ENCODE results near the gene SEMA6A.
"Not testable (repeated sequence)": the region's sequence is repeated elsewhere in the genome, so short reads cannot be mapped to it uniquely, and the experiment has no call there.

The SEMA6A gene

DNA sequence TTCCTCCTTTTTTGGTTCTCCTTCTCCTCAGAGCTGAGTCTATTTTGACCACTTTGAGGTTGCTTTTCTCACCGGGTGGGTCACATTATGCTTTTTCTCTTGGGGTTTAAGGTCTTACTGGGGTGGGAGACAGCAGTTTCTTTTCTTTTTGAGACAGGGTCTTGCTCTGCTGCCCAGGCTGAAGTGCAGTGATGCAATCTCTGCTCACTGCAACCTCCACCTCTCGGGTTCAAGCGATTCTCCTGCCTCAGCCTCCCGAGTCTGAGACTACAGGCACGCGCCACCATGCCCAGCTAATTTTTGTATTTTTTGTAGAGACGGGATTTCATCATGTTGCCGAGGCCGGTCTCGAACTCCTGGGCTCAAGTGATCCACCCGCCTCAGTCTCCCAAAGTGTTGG lies 51.4 kb downstream of the SEMA6A start:
- not testable (repeated sequence) for DNase-seq (ENCODE audit: low read depth in 2 of 2)

DNA sequence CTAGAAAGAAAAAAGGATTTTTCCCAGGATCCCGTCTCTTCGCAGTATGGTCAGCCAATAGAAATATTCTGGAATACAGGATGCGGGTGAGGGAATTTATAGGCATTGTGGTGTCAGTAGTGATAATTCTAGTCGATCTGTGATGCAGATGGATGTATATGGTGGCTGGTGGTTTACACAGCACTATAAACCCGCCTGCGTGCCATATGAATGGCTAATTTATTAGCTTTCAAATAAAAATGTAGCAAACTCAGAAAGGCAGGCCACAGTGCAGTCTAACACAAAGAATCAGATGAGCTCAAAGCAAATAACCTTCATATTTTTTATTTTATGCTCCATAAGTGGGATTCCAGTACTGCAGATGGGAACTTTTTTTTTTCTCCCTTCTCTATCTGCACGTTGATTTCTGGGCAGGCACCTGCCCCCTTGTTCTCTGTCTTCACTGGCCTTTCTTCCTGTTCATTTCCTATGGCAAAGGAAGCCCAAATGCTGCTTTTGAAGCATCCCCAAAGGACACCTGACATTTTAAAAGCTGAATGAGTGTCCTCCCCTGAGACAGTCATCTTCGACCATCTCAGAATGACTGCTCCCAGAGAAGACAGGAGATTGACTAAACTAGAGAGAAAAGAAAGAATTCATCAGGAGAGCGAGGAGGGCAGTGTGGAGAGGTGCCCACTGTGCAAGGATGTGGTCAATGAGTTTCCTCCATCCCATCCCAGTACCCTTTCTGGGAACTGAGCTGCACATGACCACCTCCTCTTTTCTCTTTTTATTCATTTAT lies 52.1 kb downstream of the SEMA6A start:
- no peak for DNase-seq (ENCODE audit: low read depth in 2 of 2)

DNA sequence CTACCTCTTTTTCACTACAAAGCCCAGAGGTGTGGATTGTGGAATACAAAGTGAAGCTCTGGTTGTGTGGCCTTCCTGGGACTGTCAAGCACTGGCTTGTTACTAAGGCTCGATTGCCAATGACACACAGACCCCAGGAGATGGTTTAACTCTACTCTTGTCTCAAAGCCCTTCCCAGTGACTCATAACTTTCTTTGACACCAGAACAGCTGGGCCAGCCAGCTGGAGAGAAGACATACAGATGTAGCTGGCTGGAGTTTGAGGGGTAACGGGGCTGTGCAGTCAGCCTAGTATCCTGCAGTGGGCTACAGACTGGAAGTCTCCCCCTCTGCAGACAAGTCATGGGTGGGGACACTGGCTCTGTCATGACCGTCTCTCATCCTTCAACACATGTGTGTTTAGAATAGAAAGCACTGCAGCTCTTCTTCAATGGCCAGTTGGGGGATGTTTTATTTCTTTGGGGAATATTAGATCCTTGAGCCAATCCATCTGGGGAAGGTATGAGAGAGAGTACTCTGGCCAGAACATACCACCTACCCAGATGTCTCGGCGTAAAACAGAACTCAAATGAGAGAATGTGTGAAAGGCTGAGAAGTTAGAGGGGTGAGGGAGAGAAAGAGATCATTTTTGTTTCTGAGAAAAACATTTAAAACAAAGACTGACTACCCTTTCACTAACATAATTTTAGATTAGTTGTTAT lies 53.3 kb downstream of the SEMA6A start:
- DNase-seq (ENCODE audit: low read depth in 2 of 2), result no peak

DNA sequence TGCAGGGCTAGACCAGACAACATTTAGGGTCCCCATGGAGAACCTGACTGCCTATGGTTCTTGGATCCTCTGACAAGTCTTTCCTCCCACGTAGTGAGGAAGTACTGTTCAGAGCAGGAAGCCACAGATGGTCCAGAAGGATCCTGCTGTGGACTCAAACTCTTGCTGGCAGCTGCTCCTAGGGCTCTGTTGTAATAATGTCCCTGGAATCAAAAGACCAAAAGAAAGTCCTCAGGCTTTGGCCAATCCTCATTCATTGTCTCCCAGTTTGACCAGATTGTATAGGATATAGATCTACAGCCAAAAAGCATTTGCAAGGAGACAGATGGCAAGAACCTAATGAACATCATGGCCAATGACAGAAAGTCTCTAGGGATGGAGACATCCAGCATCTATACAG lies 53.9 kb downstream of the SEMA6A start:
- no peak for DNase-seq (ENCODE audit: low read depth in 2 of 2)

DNA sequence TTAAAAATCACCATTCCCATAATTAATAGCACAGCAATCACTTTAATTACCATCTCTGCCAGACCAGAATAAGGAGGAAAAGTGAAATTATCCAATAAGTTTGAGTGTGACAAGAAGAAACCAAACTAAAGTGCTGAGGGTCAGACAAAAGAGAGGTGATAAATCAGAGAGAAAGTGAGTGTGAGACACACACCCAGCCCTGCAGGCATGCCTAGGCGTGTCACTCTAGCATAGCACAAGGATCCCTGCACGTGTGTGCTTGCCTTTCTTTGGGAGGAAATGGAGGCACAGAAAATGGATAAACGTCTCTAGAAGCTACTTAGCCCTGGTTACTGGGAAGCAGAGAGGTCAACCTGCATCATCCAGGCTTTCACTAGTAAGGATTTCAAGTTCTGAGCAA lies 56.2 kb downstream of the SEMA6A start:
- DNase-seq (ENCODE audit: low read depth in 2 of 2), result no peak

DNA sequence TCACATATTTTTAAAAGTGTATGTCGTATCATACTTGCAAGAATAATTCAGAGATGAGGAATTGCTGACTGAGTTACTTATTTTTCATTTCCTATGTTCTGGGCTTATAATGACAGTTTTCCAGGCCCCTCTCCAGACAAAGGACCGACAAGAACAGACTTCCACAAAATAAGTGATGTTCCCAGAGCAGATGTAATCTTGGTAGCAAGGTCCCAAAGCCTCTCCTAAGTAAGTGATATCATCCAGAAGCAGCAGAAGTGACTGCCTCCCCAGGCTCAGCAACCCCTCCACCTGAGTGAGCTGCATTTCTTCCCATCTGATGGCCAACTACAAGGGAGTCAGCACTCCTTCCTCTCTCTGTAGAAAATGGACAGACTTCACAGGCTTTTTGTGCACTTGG lies 57.1 kb downstream of the SEMA6A start:
- DNase-seq (ENCODE audit: low read depth in 2 of 2), result no peak

DNA sequence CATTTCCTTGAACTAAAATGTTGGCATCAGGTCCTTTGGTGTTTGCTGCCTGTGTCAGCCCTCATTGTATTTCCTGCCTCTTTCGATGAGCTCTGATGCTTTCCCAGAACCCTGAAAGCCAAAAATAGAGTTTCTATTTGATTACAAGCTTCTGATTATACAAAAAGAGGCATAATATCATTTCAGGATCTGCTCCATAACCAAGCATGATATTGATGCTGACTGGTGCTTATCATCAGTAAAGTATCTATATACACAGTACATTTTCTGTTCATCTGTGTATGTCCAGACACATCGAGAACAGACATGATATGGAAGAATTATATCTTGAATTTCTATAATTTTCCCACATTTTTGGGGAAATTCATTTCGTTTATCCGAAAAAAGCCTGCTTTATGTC lies 58.6 kb downstream of the SEMA6A start:
- no peak for DNase-seq (ENCODE audit: low read depth in 2 of 2)

DNA sequence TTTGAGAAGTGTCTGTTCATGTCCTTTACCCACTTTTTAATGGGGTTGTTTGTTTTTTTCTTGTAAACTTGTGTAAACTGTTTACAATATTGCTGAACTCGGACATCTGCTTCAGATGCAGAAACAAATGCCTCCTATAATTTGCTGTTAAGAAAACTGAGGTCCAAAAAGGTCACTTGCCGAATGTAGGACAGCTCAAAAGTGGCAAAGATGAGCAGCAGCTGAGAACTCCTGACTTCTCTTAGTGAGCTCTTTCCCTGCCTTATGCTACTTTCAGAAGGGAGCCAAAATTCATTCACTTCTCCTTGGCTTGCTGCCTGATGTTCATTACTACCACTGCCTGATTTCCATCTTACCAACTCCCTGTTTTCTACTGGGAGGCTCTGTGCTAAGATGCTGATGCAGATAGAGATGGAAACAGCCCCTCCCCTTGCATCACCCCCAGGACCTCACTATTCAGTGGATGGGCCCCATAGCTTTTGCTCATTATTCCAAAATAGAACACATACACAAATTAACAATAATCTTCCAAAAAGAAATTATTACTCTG lies 60.1 kb downstream of the SEMA6A start:
- DNase-seq (ENCODE audit: low read depth in 2 of 2), result no peak

DNA sequence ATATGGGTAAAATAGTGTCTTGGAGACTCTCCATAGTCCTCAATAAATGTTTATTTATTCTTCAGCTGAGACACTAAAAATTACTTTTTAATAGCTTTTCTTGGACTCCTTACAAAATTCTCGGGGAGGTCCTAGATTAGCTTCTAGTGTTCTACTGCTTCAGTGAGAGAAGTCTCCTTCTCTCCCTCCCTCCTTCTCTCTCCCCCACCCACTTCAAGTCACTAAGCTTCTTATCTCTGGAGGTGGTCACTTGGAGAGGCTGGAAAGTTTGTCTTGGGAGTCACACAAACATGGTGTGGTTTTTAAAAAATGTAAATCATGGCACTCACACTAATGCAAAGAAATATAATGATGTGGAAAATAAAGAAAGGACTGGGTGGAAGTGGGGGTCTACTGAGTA lies 64.1 kb downstream of the SEMA6A start:
- no peak for DNase-seq (ENCODE audit: low read depth in 2 of 2)

DNA sequence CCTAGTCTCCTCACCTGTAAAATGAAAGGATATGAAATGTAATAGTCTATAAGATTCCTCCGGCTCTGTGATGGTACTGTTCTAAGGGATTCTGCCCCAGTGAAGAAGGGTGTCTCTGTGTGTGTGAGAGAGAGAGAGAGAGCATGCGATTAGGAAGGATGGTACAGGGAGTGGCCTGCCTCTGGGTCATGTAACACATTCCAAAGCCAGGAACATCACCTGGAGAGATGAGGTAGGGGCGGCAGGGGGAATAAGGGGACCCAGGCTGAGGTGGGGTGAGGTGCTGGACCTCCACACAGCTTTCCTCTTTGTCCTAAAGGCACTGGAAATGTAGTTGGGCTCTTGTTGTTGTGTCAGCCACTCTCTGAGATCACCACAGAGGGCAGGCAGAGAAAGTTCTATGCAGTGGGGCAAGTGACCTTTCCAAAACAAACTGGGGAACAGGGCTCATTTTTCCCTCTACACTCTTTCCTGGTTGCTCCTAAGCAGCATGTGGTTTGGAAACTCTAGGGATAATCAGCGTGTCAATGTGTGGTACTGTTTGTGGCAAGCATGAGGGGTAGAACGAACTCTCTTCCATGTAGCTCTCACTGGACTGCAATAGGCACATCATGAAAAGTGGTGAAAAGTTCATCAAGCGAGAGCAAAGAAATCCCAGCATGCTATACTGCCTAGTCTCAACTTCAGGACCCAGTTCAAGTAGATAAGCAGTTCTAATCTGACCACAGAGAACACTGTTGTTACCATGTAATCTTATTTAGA lies 65.0 kb downstream of the SEMA6A start:
- DNase-seq (ENCODE audit: low read depth in 2 of 2), result no peak

DNA sequence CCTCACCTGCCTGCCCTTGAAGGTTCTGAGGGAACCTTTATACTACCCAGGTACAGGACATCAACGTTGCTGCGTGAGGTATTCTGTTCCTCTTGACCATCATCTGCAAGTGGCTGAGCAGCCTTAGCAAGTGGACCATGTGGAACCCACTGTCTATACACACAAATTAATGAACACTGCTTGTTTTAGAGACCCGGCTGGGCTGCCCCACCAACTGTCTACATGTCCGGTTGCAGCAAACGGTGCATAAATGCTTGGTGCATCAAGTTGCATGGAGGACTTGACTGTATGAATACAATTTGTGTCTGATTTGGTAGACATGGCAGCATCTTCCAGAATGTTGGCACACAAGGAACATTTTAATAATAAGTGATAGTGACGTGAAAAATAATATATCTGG lies 65.8 kb downstream of the SEMA6A start:
- no peak for DNase-seq (ENCODE audit: low read depth in 2 of 2)

DNA sequence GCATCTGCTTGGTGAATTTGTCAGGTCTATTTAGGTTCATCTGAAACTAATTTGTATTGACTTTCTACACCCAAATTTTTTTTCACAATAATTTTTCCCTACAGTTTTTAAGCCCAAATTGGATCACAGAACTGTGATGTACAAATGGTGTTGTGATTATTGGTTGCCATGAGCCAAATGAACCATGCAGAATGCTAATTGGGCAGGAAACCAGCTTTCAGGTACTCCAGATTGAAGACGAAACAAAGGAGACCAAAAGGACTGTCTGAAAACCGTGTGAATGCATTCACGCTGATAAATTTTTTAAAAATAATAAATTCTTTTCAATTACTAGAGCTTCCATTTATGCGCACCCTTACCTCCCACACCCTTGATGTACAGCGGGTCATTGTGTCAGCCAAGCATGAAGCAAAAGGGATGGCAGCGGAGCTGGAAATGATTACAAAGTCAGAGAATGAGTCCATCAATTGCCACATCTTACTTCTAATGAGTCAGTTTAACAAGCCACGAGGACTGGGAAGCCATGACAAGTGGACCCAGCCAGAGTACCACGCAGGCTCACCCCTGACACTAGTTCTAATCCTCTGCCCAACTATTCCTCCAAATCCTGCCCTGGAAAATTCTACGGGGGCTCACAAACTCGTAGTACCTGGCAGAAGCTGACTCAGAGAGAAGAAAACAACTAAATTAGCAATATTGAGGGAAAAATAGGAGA lies 66.5 kb downstream of the SEMA6A start:
- no peak for DNase-seq (ENCODE audit: low read depth in 2 of 2)

DNA sequence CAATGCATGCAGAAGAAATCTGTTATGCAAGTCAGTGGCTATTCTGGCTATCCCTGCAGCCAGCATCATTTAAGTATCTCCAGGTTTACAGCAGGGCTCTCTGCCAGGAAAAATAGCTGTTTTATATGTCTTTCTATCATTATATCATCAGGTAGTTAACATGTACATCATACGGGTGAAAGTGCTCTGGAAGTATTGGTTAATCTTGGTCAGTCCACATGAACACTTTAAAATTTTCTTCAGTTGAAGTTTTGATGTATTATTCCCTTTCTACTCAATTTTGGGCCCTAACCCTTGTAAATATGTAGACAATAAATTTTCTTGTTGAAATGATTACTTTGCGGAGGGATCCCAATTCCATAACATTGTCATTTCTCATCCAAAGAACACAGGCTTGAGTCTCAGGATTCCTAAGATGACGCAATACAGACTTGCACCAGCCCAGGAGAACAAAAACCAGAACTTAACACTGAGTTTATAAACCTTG lies 67.5 kb downstream of the SEMA6A start:
- DNase-seq (ENCODE audit: low read depth in 2 of 2), result peak; percentile 89 to 95

DNA sequence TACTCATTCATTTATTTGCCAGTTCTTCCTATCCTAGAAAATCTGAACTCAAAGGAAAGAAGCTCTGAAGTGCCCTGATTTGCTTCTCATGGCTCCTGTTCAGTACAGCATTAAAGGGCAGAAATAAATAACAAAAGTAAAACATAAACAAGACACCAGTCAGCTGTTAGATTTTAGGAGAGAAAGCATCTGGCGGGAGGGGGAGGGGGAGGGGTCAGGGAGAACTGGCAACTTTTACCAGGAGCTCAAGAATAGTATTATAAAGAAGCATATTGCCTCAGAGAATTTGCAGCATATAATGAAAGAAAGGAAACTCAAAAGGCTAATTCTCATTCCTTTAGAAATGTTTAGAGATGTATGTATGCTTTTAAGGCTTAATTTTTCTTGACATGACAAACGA lies 68.1 kb downstream of the SEMA6A start:
- no peak for DNase-seq (ENCODE audit: low read depth in 2 of 2)

DNA sequence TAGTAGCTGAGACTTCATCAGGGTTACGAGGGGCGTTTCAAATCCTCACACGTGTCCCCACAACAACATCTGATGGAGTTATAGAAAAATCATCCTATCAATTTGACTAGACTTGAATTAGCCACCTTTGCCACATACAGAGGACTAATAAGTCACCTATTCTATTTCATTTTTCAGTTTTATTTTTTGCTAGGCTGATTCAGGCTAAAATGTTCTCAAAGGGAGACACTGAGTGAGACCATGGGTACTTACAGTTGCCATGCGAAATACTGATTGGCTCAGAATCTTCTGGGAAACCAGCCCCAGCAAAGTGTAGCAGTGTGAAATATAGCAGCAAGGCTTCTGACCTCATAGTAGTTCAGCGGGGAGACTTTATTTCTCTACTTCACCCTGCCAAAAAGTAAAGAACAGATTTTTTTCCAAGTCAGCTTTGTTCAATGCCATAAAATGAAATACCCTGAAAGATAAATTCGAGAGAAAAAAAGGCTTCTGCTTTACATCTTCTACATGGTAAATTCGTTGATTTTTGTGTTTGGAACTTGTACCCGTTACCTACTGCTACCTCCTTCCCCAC lies 69.9 kb downstream of the SEMA6A start:
- no peak for DNase-seq (ENCODE audit: low read depth in 2 of 2)

DNA sequence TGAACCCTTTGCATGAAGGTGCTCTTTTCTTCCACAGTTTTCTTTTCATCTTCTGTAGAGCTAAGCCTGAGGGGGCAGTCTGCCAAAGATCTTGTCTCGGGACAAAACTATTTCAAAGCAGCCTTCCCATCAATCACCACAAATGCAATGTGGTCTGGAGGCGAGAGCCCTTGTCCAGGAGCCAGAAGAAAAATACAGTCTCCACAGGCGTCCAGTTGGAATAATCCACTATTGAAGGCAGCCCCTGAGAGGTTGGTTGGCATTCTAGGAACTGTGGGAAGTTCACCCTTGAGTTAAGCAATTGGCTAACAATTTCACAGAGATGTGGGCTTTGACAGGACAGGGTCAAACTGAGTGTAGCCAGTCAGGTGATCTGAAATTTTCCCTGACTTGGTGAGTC lies 72.0 kb downstream of the SEMA6A start:
- peak in 1 of 2 experiments; percentile 36 for DNase-seq (ENCODE audit: low read depth in 2 of 2)

DNA sequence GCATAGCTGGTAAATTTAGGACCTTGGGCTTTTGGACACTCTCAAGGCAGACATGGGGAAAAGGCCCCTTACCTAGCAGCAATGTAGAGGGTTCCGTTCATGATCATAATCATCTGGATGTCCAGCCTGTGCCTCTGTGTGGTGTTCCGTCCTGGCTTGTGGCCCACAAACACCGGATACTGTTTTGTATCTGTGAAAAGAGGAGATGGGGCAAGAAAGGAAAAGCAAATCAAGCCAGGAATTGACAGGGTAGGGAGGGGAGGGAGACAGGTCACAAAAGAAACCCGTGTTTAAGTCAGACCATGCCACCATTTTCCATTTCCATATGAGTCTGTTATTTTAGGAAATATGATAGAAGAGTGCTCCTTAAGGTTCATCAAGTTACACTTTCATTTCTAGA lies 72.5 kb downstream of the SEMA6A start:
- no peak for DNase-seq (ENCODE audit: low read depth in 2 of 2)

DNA sequence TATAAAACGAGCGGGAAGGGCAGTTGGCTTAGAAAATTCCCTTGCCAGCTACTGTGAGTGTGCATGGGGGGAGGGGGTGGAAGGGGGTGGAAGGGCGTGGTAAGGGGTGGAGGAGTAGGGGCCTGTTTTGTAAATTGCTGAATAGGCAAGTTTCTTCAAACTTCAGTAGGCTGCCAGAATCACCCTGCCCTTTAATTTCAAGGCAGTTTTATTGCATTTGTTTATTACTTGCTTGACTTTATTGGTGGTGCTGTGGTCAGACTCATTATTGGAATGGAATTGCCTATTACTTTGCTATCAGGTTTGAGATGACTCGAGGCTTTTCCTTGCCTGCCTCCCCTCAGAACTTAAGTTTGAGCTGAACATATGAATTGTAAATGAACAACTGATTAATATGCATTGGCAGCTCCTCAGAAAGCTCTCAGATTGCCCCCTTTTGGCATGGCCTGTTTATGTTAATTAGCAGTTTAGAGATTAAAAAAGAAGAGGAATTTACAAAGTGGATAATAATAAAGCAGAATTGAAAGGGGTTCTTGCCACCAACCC lies 76.0 kb downstream of the SEMA6A start:
- DNase-seq (ENCODE audit: low read depth in 2 of 2), result no peak

DNA sequence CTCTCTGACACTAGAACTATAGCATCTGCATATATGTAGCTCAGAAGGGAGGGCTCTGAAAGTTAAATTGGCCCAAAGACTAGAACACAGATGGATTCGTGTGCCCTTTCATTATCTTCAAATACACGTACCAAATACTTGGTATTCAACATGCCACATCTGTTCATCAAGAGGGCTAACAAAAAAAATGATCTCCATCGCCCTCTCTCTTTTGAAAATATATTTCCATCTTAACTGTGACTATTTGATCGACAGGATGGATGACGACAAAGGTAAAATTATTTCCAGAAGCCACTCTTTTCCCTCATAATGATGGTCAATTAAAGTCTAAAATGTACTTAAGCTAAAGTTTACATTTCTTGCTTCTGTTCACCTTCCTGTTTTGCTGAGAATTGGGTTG lies 77.0 kb downstream of the SEMA6A start:
- DNase-seq (ENCODE audit: low read depth in 2 of 2), result no peak

DNA sequence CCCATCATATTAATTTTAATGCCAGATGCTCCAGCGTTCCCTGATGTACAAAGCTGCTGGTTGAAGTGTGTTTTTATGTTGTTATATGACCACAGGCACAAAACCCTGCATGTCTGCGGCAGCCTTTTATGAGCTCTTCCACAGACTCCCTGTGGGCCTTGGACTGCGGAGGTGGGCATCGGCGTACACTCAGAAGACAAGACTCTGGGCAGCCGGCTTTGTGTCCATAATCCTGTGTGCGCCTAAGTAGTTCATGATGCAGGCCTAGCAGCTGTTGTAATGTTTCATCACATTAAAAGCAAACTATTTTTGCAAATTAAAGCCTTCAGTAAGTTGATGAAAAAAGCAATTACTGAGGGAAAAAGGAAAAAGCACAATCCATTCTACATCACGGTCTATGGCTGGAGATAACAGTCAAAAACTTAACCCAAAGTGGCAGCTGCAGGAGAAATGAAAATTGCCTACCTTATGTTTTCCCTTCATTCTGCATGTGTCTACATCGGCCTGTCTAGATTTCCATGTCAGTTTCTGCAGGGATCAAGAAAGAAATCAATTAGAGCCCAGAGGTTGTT lies 78.8 kb downstream of the SEMA6A start:
- DNase-seq (ENCODE audit: low read depth in 2 of 2), result no peak

Data from fibroblast of skin of left biceps (primary cell).